Dermis microvascular lymphatic vessel endothelial cell (primary cell): ENCODE results near the gene NECAB3. TPM values are rescaled to one million over a fixed set of nuclear protein-coding genes. Genes with fewer than 3 reads are reported as not detected.
A peak's percentile ranks its signal among the peaks of the same experiment; 100 is the strongest.
"Not testable (repeated sequence)": the region's sequence is repeated elsewhere in the genome, so short reads cannot be mapped to it uniquely, and the experiment has no call there.

Experiments used
- DNase-seq, 2 donors: peaks; one replicate each; pipeline versions ENCODE4 v3.0.0 to v3.0.0-alpha.2; 2010; ENCODE audit warnings: low read depth in 2 of 2
- total RNA-seq: library from RNA; depleted of rRNA; stranded (reverse); fragments of >200 nt; gene quantifications from 2 replicates; pipeline ENCODE4 v1.2.1, GENCODE V29; 2014

Gene NECAB3, protein sequence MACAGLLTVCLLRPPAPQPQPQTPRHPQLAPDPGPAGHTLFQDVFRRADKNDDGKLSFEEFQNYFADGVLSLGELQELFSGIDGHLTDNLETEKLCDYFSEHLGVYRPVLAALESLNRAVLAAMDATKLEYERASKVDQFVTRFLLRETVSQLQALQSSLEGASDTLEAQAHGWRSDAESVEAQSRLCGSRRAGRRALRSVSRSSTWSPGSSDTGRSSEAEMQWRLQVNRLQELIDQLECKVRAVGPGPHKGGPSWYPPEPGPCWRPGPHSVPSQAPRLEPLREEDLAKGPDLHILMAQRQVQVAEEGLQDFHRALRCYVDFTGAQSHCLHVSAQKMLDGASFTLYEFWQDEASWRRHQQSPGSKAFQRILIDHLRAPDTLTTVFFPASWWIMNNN
- total RNA-seq, result 6.9 and 10.9 TPM in 2 replicates

DNA sequence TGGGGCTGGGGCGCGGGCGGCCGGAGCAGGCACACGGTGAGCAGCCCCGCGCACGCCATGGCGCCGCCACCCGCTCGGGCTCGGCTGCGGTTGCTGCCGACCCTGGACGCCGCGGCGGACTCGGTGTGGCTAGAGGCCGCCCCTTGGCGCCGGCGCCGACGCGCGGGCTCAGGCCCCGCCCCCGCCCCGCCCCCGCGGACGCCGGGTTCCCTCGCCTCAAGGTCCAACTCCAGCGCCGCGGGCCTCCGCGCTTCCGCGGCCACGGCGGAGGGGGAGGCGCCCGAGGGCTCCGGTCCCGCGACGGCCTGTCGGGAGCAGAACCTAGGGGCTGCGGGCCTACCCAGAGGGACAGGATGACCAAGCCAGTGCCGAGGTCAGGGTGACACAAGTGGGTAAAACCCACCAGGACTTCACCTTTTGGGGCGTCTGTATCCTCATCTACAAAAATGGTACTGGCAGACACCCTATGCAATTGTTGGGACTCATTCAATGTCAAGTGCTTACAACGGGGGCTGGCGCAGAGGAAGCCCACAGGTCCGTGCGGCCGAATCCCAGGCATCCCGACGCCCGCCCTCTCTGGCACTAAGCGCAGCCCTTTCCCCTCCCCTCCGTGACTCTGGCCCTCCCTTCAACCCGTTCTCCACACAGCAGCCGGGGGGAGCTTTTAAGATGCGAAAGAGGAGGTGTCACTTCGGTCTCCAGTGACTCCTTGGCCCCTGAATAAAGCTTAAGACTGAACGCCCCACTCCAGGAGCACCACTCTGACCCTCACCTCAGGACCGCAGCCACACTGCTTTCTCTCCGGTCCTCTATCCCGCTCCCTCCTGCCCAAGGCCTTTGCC is at the start of gene NECAB3:
Gene NECAB3 (minus strand): TSS at position 135 of the 842 bp plus-strand sequence. CDS start 76 bp downstream, at position 59.
- peak in 1 of 2 donors; percentile 81 for DNase-seq

GRCh38 chr20:33721391-33722140 is 47.3 kb upstream of the NECAB3 start:
- DNase-seq, result no peak

- DNase-seq, result peak; percentile 98
These were observed 45.9 kb upstream of the NECAB3 start, which contains the start of gene PXMP4 for GRCh38 chr20:33719989-33720709. PXMP4 (minus strand) TSS chr20:33720310; CDS start chr20:33720207, 103 bp downstream.

- no peak for DNase-seq
These were observed 45.2 kb upstream of the NECAB3 start for GRCh38 chr20:33719277-33719988.

GRCh38 chr20:33716498-33716897 is 42.3 kb upstream of the NECAB3 start:
- no peak for DNase-seq

DNA sequence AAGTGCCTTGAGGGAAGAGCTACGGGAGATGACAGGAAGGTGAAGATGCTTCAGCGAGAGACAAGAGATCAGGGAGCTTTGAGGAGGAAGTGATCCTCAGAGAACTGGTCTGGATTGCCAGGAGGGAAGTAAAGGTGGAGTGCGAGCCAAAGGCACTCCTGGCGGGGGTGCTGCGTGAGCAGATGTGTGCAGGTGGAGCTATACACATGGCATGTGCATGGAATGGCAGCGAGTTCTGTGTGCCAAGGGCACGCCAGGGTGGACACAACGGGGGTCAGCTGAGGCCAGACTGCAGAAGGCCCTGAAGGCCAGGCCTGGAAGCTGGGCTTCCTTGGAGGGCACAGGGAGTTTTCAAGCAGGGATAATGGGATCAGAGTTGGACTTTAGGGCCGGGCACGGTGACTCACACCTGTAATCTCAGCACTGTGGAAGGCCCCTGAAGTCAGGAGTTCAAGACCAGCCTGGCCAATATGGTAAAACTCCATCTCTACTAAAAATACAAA is 39.7 kb upstream of the NECAB3 start:
- no peak for DNase-seq

GRCh38 chr20:33711446-33711738 is 37.2 kb upstream of the NECAB3 start:
- DNase-seq, result no peak

DNA sequence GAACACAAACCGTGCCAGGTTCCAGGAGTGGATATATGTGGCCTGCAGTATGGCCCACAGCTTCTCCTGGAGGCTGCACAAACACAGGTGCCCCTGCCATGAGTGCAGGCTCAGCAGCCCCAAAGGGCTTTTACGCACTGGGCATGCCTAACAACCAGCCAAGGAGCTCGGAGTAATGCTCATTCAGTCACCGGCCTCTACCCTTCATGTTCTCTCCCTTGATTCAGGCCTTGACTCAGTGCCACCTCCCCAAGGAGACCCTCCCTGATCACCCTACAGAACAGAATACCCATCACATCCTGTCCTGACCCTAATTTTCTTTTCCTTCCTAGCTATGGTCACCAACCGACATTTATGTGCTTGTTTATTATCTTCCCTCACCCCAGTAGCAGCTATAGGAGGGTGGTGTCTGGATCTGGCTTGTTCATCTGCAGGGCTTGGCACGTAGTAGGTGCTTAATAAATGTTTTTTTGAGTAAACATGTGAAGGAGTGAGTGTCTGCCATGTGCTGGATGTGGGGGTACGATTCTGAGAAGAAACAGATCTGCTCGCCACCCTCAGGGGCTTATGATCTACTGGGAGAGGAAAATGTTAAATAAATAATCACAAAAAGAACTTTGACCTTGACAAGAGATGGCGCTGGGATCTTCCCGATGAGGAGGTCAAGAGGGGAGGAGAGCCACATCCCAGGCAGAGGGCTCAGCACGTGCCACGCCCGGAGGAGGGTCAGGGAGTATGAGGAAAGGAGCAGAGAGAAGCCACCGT is 36.6 kb upstream of the NECAB3 start:
- DNase-seq, result no peak

DNA sequence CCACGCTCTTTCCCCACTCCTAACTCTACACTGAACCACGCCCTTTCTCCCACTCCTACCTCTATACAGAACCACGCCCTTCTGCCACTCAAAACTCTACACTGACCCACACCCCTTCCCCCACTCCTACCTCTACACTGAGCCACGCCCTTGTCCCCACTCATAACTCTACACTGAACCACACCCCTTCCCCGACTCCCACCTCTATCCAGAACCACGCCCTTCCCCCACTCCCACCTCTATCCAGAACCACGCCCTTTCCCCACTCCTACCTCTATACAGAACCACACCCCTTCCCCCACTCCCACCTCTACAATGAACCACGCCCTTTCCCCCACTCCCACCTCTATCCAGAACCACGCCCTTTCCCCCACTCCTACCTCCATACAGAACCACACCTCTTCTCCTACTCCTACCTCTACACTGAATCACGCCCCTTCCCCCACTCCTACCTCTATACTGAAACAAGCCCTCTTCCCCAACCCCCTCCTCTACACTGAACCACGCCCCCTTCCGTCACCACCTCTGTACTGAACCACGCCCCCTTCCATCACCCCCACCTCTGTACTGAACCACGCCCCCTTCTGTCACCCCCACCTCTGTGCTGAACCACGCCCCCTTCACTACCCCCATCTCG is 35.8 kb upstream of the NECAB3 start:
- no peak for DNase-seq

DNA sequence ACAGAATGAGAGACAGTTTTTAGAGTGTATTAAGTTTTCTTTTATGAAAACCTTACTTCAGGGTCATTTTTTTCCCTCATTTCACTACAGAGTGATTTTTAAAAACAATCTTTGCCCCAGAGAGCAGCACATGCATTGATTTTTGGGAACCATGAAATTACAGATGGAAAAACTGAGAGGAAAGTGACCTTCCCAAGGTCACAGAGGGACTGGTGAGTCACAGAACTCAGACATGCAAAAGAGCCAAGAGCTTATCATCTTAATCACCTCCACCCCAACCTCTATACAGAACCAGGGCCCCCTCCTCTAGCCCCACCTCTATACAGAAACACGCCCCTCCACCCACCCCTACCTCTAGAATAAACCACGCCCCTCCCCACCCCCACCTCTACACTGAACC is 35.2 kb upstream of the NECAB3 start:
- DNase-seq, result no peak

DNA sequence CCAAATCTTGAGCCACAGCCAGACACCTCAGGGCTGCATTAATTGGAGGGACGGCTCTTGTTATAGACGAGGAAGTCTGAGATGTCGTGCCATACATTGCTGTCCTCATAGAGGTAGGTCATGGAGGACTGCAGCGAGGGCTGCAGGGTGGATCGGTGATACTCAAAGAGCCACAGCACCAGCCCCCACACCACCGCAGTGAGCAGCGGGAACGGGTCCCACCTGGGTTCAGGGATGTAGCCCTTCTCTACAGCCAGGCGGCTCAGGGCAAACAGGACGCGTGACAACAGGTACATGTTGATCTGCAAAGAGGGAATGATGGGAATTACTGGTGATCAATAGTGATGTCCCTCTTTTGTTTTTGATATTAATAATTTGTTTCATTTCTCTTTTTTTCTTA is 33.4 kb upstream of the NECAB3 start:
- no peak for DNase-seq

DNA sequence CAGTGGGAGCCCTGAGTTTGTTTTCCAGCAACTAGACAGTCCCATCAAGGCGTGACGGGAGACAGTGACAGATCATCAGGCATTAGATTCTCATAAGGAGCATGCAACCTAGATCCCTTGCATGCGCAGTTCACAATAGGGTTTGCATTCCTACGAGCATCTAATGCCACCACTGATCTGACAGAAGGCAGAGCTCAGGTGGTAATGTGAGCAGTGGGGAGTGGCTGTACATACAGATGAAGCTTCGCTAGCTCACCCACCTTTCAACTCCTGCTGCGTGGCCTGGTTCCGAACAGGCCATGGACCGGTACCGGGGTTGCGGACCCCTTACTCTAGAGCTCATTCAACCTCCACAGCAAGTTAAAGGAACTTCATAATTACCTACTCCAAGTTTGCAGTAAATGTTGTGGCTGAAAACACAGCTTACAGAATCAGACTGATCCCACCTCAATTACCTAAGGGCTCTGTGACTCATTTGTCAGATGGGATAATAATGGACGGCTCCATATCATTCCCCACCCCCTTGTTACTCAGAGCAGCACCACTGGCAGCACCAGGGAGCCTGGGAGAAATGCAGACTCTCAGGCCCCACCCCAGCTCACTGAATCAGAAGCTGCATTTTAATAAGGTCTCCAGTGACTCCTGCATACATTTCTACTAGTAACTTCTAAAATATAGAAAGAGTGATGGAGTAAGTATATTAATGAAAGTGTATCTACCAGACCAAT is 30.1 kb upstream of the NECAB3 start:
- DNase-seq, result no peak

DNA sequence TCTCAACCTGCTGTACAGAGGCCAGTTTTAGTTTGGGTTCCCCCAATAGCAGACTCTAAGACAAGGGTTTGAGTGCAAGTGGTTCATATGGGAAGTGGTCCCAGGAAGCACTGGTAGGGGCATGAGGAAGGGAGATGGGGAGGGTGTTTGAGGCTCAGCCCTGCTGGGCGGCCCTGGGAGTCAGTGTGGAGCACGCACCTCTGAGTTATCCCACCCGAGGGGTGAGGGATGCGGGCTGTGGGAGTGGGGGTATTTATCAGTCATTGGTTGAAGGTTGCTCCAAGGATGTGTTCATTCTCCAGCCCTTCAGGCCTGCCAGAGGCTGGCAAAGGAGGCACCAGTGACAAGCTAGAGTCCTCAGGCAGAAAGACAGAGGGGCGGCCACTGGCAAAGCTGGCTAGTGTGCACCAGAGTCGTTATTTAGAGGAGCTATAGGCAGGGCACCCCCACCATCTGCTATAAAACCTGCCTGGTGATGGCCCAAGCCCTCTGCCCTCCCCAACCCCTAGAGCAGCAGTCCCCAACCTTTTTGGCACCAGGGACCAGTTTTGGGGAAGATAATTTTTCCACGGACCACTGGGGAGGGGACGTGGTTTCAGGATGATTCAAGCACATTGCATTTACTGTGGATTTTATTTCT is 29.4 kb upstream of the NECAB3 start:
- DNase-seq, result no peak

GRCh38 chr20:33702861-33703260 is 28.6 kb upstream of the NECAB3 start:
- DNase-seq, result no peak

DNA sequence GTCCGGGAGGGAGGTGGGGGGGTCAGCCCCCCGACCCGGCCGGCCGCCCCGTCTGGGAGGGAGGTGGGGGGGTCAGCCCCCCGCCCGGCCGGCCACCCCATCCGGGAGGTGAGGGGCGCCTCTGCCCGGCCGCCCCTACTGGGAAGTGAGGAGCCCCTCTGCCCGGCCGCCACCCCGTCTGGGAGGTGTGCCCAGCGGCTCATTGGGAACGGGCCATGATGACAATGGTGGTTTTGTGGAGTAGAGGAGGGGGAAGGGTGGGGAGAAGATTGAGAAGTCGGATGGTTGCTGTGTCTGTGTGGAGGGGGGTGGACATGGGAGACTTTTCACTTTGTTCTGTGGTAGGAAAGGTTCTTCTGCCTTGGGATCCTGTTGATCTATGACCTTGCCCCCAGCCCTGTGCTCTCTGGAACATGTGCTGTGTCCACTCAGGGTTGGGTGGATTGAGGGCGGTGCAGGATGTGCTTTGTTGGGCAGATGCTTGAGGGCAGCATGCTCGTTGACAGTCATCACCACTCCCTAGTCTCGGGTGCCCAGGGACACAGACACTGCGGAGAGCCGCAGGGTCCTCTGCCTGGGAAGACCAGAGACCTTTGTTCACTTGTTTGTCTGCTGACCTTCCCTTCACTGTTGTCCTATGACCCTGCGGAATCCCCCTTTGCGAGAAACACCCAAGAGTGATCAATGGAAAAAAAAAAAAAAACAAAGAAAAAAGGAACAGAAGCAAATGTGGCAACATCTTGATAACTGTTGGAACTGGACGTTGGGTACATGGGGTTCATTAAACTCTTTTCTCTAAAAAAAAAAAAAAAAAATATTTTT is 27.6 kb upstream of the NECAB3 start:
- DNase-seq, result no peak

GRCh38 chr20:33700696-33701441 is 26.6 kb upstream of the NECAB3 start:
- DNase-seq, result not testable (repeated sequence)
